Measurements from ENCODE around the gene DPP6.

DNA sequence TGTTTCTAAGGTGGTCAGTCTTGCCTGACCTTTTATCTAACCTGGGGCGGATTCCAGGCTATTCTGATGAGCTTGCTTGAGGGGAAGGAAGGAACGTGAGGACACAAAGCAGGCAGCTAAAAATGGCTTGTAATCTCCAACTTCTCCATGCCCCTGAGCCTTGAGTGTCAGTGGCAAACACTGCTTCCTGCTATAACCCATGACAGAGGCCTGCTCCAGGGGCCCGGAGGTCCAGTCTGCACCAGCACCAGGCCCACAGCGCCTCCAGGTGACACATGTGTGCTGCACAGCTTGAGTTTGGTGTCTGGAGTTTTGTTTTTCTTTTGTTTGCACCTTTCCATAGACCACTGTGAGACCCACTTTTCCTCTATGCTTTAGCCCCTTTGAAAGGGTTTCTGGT lies 742.8 kb downstream of the DPP6 start:
- no peak for TF ChIP-seq POLR2A (IDR thresholded peaks at IDR 0.05)
- TF ChIP-seq, protein P1, sequence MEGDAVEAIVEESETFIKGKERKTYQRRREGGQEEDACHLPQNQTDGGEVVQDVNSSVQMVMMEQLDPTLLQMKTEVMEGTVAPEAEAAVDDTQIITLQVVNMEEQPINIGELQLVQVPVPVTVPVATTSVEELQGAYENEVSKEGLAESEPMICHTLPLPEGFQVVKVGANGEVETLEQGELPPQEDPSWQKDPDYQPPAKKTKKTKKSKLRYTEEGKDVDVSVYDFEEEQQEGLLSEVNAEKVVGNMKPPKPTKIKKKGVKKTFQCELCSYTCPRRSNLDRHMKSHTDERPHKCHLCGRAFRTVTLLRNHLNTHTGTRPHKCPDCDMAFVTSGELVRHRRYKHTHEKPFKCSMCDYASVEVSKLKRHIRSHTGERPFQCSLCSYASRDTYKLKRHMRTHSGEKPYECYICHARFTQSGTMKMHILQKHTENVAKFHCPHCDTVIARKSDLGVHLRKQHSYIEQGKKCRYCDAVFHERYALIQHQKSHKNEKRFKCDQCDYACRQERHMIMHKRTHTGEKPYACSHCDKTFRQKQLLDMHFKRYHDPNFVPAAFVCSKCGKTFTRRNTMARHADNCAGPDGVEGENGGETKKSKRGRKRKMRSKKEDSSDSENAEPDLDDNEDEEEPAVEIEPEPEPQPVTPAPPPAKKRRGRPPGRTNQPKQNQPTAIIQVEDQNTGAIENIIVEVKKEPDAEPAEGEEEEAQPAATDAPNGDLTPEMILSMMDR (IDR thresholded peaks at IDR 0.05) = no peak
